WI38 (cell line): Measurements from ENCODE around the gene FCER1G.

Source experiments
- H3K4me3 ChIP-seq: 2 replicates; pipeline ENCODE4 v1.5.1; 2011; ENCODE audit warnings: low read depth, mild to moderate bottlenecking, control low read depth, low read length
- CTCF ChIP-seq: IDR thresholded peaks from 2 replicates; pipeline ENCODE4 v1.5.1; 2012; ENCODE audit warnings: low read depth, mild to moderate bottlenecking, control low read depth, low read length

FCER1G gene

GRCh38 chr1:161172349-161172748, 42.7 kb upstream of the FCER1G start:
- no peak overlapping the region for H3K4me3 ChIP-seq
- TF ChIP-seq CTCF = no peak

GRCh38 chr1:161172776-161173376, 42.2 kb upstream of the FCER1G start:
- no peak for TF ChIP-seq CTCF
- no peak overlapping the region for H3K4me3 ChIP-seq

GRCh38 chr1:161173711-161174110, 41.4 kb upstream of the FCER1G start:
- no peak for TF ChIP-seq CTCF

GRCh38 chr1:161174911-161175310, 40.2 kb upstream of the FCER1G start:
- TF ChIP-seq CTCF = no peak
- H3K4me3 ChIP-seq = no peak overlapping the region

More at GRCh38 chr1:161173711-161174110, 41.4 kb upstream of the FCER1G start:
- H3K4me3 ChIP-seq = no peak overlapping the region

GRCh38 chr1:161175771-161176453, 39.2 kb upstream of the FCER1G start:
- H3K4me3 ChIP-seq = peak overlapping the region; percentile 88; the same call in 1 of the 2 replicates
- no peak for TF ChIP-seq CTCF

GRCh38 chr1:161176468-161177111, 38.5 kb upstream of the FCER1G start:
- TF ChIP-seq CTCF = no peak
- peak overlapping the region; percentile 88 for H3K4me3 ChIP-seq
